GM21447 (cell line): Measurements from ENCODE around the gene BCR.

Experiments used
- ATAC-seq: cut with Tn5 transposase; IDR thresholded peaks from one replicate; pipeline ENCODE4 v1.9.1; 2021; ENCODE audit not compliant: unreplicated experiment

Gene BCR

GRCh38 chr22:23175817-23176644, 4.3 kb upstream of the BCR start:
- no peak for ATAC-seq

GRCh38 chr22:23176645-23177027, 3.7 kb upstream of the BCR start:
- no peak for ATAC-seq

- ATAC-seq = no peak
These were observed 3.1 kb upstream of the BCR start for GRCh38 chr22:23177197-23177596.

- ATAC-seq = no peak
These were observed 1.6 kb upstream of the BCR start for GRCh38 chr22:23178512-23179254.

GRCh38 chr22:23179381-23180299, 669 bp upstream of the BCR start:
- ATAC-seq = no peak

GRCh38 chr22:23180893-23181720, 798 bp downstream of the BCR start:
- ATAC-seq = no peak

GRCh38 chr22:23181721-23182308, 1.5 kb downstream of the BCR start:
- no peak for ATAC-seq

GRCh38 chr22:23182309-23183060, 2.2 kb downstream of the BCR start:
- no peak for ATAC-seq

GRCh38 chr22:23183061-23183698, 2.9 kb downstream of the BCR start:
- ATAC-seq = no peak

GRCh38 chr22:23184100-23184763, 3.9 kb downstream of the BCR start:
- ATAC-seq = no peak

GRCh38 chr22:23184764-23185113, 4.4 kb downstream of the BCR start:
- no peak for ATAC-seq

GRCh38 chr22:23187211-23187610, 6.9 kb downstream of the BCR start:
- ATAC-seq = no peak

- ATAC-seq = no peak
These were observed 7.8 kb downstream of the BCR start for GRCh38 chr22:23187871-23188700.

- ATAC-seq = no peak
These were observed 10.2 kb downstream of the BCR start for GRCh38 chr22:23190526-23190925.

GRCh38 chr22:23192133-23192532, 11.8 kb downstream of the BCR start:
- ATAC-seq = no peak

GRCh38 chr22:23192558-23192957, 12.2 kb downstream of the BCR start:
- ATAC-seq = no peak

- no peak for ATAC-seq
These were observed 13.0 kb downstream of the BCR start for GRCh38 chr22:23193196-23193827.
